Left ventricle myocardium inferior (tissue), 1 donor: ENCODE results near the gene CDKN2B-AS1. TPM values are rescaled to one million over a fixed set of nuclear protein-coding genes. Genes with fewer than 3 reads are reported as not detected.

Experiments used
- DNase-seq: peaks from one replicate; pipeline ENCODE4 v3.0.0-alpha.2; 2020
- H3K27ac ChIP-seq: fragments of 200-600 bp; replicated peaks from 2 replicates; pipeline ENCODE4 v1.8.0; 2021
- H3K27me3 ChIP-seq: fragments of 200-600 bp; 2 replicates; pipeline ENCODE4 v1.8.0; 2021; ENCODE audit warnings: low read depth
- H3K36me3 ChIP-seq: fragments of 200-600 bp; 2 replicates; pipeline ENCODE4 v1.8.0; 2021
- H3K4me1 ChIP-seq: fragments of 200-600 bp; 2 replicates; pipeline ENCODE4 v1.8.0; 2021
- H3K4me3 ChIP-seq: fragments of 200-600 bp; 2 replicates; pipeline ENCODE4 v1.8.0; 2021; ENCODE audit warnings: mild to moderate bottlenecking, moderate library complexity
- H3K9me3 ChIP-seq: fragments of 200-600 bp; replicated peaks from 2 replicates; pipeline ENCODE4 v1.8.0; 2021
- intact Hi-C: fragments of 100-400 bp; cut with micrococcal nuclease; formaldehyde crosslinking; loops from one replicate; pipeline ENCODE4 v1.11.0; 2022
- total RNA-seq: library from RNA; stranded (reverse); fragmentation: NEBNext Ultra II Directional; extraction: Animal tissue kit (Norgen Biotek cat#: 25700); gene quantifications from one replicate; pipeline ENCODE4 v1.2.1, GENCODE V29; 2021
- TF ChIP-seq, protein P1 (sequence below): fragments of 200-600 bp; IDR thresholded peaks from 2 replicates; pipeline ENCODE4 v1.8.0; 2021; ENCODE audit warnings: antibody characterized with exemption, mild to moderate bottlenecking, borderline replicate concordance
- donor health status: DM: no; HTN: yes; CAD: no; lungs with severe emphysema.

CDKN2B-AS1 gene
- total RNA-seq, 1 donor from 2014 or later, result 0.30 TPM

DNA sequence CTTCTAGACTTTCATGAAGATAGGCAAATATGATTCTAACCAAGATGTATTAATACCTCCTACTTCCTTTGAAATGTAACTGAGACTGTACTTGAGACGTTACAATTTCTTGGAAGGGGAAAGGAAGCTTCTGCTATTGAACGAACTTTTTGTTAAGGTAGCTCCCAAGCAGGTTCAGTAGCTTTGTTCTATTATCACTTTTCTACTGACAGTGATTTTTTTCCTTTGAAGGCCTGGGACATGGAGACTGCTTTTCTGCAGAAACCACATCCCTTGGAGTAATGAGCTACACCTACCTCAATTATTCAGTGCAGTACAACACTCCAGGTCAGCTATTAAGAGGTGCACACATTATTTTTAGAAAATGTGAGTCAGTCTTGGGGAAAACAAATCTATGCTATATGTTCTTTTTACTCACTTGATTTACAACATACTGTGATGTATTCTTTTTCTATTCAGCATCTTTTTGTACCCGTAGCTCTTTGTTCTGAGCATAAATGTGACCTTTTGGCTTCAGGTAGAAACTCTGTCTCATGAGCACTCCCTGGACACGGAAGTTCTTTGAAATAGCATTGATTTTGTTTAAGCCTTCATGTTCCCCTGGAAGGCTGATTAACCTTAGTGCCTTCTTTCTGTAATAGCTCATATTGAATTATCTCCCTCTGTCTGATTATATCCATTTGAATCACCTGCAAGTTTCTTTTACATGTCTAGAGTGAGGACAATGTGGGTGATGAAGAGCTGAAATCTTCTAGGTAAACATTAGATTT is 71.0 kb downstream of the CDKN2B-AS1 start:
- Histone ChIP-seq H3K27ac (no peak overlapping the region), H3K4me1 (no peaks in the 10 kb centered on the region), H3K4me3 (no peak overlapping the region), H3K36me3 (no peaks in the 10 kb centered on the region), H3K9me3 (no peaks in the 10 kb centered on the region), H3K27me3 (no peaks in the 10 kb centered on the region)
- DNase-seq, result no peak
- TF ChIP-seq, protein P1, sequence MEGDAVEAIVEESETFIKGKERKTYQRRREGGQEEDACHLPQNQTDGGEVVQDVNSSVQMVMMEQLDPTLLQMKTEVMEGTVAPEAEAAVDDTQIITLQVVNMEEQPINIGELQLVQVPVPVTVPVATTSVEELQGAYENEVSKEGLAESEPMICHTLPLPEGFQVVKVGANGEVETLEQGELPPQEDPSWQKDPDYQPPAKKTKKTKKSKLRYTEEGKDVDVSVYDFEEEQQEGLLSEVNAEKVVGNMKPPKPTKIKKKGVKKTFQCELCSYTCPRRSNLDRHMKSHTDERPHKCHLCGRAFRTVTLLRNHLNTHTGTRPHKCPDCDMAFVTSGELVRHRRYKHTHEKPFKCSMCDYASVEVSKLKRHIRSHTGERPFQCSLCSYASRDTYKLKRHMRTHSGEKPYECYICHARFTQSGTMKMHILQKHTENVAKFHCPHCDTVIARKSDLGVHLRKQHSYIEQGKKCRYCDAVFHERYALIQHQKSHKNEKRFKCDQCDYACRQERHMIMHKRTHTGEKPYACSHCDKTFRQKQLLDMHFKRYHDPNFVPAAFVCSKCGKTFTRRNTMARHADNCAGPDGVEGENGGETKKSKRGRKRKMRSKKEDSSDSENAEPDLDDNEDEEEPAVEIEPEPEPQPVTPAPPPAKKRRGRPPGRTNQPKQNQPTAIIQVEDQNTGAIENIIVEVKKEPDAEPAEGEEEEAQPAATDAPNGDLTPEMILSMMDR, result no peak
- intact Hi-C loops, result no loop called here

DNA sequence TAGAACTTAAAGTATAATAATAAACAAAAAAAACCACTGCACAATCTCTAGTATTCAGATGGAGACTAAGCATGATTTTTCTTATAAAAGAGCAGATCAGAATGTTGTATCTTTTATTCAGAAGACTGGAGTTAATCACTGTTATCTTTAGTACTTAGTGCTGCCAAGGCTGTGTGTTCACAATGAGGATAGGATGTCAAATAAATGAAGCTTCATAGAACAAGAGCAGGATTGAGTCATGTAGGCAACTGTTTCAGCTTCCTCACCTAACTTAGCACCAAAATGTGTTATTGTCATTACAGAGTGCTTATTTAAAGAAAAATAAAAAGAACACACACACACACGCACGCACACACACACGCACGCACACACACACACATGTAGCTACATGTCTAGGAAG is 72.6 kb downstream of the CDKN2B-AS1 start:
- H3K27me3 ChIP-seq, result no peaks in the 10 kb centered on the region
- H3K4me1 ChIP-seq, result no peaks in the 10 kb centered on the region
- TF ChIP-seq, protein P1, result no peak
- intact Hi-C loops, result no loop called here
- no peak overlapping the region for H3K4me3 ChIP-seq
- DNase-seq, result no peak
- no peaks in the 10 kb centered on the region for H3K9me3 ChIP-seq
- H3K36me3 ChIP-seq, result no peaks in the 10 kb centered on the region
- no peak overlapping the region for H3K27ac ChIP-seq

DNA sequence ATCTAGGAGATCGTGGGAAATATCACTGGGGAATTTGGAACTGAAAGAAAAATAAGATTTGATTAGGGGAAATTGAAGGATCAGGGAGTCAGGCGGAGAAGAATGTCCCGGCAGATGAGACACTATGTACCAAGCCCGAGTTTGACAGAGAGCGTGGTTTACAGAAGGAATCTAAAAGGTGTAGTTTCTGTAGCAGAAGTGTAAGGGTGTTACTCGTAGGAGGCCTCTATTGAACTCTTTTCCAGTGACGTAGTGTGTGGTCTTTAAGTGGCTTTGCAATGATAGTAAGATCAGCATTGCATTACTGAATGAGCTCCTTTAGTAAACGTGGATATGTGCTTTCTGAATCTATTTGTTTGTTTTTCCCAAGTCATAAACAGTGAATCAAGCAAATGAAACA is 73.8 kb downstream of the CDKN2B-AS1 start:
- intact Hi-C loops, result no loop called here
- TF ChIP-seq, protein P1, result no peak

DNA sequence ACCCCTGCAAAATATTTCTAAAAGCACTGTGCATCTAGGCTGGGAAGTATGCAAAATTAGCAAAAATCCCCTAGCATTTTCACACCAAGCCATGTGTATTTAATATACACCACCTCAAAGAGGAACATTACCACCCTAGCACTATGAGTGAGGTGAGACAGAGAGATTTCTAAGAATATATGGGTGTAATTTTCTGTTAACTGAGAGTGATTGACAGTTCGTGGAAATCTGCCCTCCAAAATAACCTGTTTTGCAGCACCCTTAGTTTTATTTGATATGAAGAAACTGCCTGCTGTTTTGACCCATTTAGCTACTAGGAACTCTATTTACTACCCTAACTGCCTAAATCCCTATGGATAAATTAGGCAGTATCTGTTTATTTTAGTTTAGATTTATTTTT is 78.8 kb downstream of the CDKN2B-AS1 start:
- no peaks in the 10 kb centered on the region for H3K27me3 ChIP-seq
- H3K36me3 ChIP-seq, result no peaks in the 10 kb centered on the region
- no peaks in the 10 kb centered on the region for H3K9me3 ChIP-seq
- TF ChIP-seq, protein P1, result no peak
- H3K4me1 ChIP-seq, result no peaks in the 10 kb centered on the region
- no peak overlapping the region for H3K27ac ChIP-seq
- H3K4me3 ChIP-seq, result no peak overlapping the region
- intact Hi-C loops, result no loop called here
- DNase-seq, result no peak

More for the DNA sequence above, 73.8 kb downstream of the CDKN2B-AS1 start:
- Histone ChIP-seq H3K4me1 (no peaks in the 10 kb centered on the region), H3K27me3 (no peaks in the 10 kb centered on the region), H3K4me3 (no peak overlapping the region), H3K9me3 (no peaks in the 10 kb centered on the region), H3K36me3 (no peaks in the 10 kb centered on the region), H3K27ac (no peak overlapping the region)
- no peak for DNase-seq

DNA sequence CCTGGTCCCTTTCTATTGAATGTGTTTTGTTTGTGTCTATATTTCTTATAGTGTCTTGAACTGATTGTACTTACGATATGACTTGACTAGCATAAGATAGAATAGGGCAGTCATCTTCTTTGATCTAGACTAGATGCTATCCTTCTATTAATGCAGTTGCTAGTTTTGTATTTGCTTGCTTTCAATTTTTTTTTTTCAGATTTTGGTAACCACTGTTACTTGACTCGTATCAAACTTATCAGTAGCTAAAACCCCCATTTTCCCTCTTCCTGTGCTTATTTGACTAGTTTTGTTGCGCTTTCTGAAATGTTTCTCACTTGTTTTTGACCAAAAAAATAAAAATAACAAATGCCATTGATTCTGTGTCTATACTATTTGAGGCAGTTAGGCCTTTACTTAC is 83.5 kb downstream of the CDKN2B-AS1 start:
- Histone ChIP-seq H3K27me3 (no peaks in the 10 kb centered on the region), H3K27ac (no peak overlapping the region), H3K9me3 (no peaks in the 10 kb centered on the region), H3K36me3 (no peaks in the 10 kb centered on the region), H3K4me1 (no peaks in the 10 kb centered on the region), H3K4me3 (no peak overlapping the region)
- intact Hi-C loops, result no loop called here
- DNase-seq, result no peak
- TF ChIP-seq, protein P1, result no peak
